NCI-H2196 treated with DMSO at 0.1 percent for 48 hours (cell line): ENCODE data around the gene CORO1C.
"Not testable (repeated sequence)": the region's sequence is repeated elsewhere in the genome, so short reads cannot be mapped to it uniquely, and the experiment has no call there.

Experiments
- DNase-seq: peaks from one replicate; lab custom pipeline; 2025; ENCODE audit not compliant: unreplicated experiment; lab: John Stamatoyannopoulos, UW

The CORO1C gene

DNA sequence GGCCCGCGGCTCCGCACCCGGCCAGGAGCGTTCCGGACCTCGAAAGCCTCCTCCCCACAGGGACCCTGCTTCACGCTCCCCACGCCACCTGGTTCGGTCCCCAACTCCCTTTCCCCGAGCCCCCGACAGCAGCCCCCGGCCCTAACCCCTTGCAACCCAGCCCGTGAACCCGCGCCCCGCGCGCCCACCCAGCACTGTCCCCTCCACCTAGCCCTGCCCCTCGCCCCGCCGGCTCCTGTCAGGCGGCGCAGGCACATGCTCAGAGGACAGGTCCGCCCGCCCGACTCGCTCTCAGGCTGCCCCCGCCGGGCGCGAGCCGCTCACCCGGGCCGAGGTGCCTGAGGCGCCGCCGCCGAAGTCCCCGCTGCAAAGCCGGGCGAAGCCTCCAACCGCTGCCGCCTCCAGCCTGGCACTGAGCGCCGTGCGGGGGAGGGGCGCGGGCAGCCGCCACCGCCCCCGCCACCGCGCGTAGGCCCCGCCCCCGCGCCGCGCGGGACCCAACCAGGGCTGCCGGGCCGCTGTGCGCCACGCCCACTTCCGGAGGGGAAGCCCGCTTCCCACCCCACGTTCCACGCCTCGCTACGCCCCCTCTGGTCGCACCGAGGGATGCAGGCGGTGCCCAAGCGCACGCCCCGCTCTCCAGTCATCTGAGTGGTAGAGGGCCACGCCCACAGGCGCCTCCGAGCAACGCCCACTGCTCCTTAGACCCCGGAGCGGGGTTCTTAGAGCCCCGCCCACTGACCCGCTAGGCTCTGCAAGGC lies at the start of gene CORO1C:
Gene CORO1C (minus strand): TSS at position 414 of the 761 bp plus-strand sequence. CDS start 30,200 bp downstream, outside the sequence.
- DNase-seq: peak; percentile 94

DNA sequence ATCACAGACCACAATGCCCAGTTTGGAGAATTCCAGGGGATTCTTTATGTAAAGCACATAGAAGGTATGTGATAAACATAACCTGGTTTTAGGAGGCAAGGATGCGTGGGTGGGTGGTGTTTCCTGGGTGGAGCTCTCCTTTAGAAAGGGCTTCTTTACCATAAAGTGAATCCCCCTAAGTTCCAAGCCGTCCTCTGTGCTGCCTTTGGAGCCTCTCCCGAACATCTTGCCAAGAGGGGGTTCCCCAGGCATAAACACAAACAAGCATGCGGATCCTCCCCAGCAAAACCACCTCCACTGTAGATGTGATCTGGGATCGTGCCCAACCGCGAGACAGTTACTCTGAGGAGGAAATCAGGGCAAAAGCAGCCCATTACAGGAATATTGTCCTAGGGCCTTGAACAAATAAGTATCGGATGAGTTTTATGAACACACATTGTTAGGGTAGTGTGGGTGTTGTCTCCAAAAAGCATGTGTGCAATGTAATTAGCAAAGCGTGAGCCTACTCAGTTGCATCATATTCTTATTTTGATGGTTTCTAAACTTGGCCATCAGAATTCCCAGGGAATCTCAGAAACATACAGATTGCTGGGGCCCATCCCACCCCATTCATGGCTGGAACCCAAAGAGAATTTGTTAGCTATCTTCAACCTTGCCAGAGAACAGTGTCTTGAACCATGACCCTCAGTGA lies 48.8 kb upstream of the CORO1C start:
- DNase-seq: no peak

DNA sequence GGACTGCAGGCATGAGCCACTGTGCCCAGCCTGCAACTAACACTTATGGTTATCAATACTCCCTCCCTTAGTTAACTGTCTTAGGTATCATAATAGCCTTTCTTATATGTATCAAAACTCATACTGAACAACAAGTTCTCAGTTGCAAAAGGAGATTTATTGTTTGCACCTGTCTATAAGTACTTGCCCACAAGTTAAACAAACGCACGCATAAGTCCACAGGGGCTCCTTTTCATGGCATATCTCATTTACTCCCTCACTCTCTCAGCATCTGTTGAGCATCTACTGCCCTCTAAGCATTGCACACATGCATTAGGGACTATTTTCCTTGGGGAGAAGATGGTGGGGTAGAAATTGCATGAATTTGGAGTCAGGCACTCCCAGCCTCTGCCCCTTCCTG lies 46.7 kb upstream of the CORO1C start:
- no peak for DNase-seq

DNA sequence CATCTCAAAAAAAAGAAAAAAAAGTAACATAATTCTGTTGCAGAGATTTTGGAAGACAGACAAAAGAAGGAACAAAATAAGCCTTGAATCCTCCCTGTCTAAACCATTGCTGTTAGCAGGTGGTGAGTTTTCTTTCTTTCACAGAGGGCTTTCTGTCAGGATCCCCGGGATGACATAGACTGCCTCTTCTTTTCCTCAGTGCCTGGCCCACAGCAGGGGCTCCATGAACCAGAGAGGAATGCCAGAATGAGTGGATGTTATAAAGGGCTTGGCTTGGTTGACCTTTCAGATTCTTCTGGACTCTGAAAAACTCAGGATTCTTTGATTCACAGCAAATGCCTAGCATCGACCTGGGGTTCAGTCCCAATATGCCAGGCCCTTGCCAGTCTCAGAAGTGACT lies 45.8 kb upstream of the CORO1C start:
- no peak for DNase-seq

DNA sequence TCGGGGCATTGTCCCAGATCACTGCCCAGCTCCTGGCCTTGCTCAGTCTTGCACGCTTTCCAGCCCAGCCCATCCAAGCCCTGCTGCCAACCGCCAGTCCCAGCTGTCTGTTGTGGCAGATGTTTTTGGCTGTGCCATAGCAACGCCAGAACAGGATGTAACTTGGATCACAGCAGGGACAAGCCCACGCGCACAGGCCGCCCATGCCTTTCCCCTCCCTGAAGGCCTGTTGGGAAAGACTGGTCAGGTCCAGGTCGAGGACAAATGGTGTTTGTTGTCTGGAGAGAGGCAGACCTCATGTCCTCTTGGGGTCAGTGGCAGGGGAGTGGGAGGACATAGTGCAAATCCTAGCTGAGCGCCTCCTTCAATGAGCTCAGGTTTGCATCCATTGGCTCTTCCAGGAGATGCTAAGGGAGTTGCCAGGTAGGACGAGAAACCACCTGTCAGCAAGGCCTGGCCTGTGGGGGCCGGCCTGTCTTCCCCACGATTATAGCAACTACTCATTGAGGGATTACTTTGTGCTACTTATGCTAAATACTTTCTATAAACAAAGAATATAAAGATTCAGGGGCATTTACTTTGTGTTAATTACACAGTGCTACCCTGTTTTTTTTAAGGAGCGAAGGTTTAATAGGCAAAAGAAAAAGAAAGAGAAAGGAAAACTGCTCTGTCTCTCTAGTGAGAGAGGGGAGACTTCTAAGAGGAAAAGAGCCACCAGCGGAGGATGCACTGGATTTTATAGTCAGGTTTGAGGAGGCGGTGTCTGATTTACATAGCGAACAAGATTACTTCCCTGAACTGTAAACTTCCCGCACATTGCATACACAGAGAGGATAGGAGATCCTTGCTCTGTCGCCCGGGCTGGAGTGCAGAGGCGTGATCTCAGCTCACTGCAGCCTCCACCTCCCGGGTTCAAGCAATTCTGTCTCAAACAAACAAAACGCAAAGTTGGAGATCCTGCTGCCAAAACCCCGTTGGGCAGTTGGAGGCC lies 42.8 kb upstream of the CORO1C start:
- DNase-seq: peak; percentile 90

DNA sequence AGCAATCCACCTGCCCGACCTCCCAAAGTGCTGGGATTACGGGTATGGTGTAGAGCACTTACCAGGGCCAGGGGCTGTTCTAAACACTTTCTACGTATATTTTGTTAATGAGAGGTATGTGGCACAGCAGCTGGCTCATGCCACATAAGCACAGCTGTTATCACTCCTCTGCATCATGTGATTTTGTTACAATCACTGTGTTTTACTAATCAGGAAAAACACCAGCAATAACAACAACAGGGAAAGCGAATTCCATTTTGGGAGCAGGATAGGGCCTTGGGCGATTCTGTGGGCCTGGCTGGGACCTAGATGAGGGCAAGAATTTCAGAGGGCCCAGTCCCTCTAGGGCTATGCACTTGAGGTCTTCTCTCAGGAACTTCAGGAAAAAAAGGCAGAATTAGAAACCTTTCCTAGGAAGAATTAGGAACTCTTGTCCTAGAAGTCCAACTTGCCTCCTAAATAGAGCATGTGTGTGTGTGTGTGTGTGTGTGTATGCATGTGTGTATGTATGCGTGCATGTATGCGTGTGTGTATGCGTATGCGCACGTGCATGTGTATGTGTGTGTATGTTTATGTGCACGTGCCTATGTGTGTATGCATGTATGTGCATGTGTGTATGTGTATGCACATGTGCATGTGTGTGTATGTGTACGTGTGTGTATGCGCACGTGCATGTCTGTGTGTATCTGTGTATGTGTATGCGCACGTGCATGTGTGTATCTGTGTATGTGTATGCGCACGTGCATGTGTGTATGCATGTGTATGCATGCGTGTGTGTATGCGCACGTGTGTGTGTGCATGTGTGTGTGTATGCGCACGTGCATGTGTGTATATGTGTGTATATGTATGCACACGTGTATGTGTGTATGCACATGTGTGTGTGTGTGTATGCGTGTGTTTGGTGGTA lies 41.8 kb upstream of the CORO1C start:
- DNase-seq: no peak

DNA sequence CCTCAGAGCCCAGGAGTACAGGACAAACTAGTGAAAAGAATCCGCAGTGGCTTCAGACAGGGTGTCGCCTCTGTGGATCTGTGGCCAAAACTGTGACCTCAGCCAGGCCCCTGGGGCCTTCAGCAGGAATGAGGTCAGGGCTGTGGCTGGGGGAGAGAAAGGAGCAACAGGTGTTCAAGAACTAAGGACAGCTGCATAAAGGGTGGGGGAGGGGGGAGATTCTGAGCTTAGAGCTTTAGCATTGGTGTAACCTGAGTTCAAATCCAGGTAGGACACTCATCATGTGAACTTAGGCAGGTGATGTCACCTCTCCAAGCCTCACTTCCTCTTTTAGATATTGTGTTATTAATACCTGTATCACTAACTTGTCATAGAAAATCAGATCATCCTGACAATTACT lies 40.9 kb upstream of the CORO1C start:
- DNase-seq: peak; percentile 64

DNA sequence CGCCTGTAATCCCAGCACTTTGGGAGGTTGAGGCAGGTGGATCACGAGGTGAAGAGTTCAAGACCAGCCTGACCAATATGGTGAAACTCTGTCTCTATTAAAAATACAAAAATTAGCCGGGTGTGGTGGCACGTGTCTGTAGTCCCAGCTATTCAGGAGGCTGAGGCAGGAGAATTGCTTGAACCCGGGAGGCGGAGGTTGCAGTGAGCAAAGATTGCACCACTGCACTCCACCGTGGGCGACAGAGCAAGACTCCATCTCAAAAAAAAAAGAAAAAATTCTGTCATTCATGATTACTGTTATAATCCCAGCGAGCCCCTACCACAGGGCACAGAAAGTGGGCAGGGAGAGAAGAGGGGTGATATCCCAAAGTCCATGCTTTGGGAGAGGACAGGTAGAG lies 40.5 kb upstream of the CORO1C start:
- not testable (repeated sequence) for DNase-seq

DNA sequence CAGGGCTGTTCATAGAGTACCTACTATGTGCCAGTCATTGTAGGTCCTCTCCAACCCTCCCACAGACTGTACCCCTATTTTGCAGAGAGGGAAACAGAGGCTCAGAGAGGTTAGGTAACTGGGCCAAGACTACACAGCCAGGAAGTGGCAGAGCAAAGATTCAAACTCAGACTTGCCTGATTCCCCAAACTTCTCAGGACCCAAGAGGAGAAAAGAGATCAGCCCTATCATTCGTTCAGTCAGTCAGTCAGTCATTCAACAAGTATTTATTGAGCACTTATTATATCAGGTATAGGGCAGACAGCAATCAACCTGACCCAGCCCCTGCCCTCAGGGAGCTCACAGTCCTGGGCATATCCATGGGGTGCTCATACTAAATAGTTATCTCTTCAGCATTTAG lies 39.6 kb upstream of the CORO1C start:
- DNase-seq: no peak

DNA sequence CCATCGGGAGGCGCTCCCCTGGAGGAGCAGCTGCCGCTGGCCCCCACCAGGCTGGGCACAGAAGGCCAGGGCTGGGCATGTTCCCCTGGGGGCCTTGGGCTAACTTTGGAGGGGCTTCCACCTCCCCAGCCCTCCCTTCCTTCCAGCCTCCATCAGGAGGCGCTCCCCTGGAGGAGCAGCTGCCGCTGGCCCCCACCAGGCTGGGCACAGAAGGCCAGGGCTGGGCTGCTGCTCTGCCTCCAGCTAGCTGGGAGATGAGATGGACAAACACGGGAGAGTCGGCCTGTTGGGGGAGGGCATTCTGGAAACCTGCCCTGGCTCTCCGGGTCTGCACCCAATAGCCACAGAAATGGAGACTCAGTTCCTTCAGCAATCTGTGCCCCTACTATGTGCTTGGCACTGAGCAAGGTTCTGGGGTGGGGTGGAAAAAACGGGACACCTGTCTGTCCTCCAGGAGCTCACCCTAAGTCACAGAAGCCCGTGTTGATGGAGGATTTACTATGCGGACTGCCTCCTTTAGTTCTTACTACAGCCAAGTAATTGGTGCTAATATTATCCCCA lies 39.0 kb upstream of the CORO1C start:
- no peak for DNase-seq

DNA sequence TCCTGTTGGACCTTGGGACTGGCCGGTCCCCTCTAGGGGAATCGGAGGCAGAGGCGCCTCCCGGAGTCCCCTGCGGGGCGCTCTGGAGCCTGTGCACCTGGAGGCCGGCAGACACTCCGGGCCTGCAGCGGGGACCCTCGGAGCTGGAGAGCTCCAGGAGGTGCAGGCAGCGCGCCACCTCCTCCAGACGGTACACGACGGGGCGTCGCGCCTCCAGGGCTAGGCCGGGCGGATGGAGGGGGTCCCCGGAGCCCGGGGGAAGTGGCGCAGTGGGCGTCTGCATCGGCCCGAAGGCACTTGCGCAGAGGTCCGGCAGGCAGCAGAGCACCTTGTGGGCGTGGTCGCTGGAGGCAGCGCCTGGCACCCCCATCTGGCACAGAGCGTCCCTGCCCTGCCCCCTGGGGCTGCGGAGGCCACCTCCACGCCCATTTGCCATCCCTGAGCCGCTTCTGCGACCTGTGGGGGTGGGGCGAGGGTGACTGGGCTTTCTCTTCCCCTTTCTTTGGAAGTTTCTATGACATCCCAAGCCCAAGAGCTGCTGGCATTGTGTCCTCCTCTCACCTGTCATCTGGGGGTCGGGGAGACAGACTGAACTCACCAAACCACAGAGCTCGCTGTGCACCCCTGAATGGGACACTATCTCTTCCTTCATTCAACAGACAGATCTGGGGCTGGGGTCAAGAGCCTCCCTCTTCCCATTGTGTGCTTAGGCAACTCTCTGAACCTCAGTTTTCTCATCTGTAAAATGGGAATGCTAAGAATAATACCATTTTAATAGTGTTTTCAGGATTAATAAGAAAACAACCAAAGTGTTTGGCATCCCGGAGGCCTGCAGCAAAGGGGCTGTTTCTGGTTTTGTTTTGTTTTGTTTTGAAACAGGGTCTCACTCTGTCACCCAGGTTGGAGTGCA lies 37.5 kb upstream of the CORO1C start:
- no peak for DNase-seq

DNA sequence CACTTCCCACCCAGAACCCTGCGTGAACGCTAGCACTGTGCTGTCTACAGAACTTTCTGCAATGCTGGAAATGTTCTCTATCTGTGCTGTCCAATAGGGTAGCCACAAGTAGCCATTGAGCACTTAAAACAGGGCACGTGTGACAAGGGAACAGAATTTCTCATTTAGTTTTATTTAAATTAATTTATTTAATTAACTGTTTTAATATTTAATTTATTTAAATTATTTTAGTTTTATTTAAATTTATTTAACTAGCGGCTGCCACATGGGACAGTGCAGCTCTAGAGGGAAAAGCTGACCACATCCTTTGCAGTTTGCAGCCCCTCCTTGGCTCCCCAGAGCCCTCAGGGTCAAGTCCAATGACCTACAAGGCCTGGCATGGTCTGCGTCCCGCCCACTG lies 35.0 kb upstream of the CORO1C start:
- DNase-seq: no peak

DNA sequence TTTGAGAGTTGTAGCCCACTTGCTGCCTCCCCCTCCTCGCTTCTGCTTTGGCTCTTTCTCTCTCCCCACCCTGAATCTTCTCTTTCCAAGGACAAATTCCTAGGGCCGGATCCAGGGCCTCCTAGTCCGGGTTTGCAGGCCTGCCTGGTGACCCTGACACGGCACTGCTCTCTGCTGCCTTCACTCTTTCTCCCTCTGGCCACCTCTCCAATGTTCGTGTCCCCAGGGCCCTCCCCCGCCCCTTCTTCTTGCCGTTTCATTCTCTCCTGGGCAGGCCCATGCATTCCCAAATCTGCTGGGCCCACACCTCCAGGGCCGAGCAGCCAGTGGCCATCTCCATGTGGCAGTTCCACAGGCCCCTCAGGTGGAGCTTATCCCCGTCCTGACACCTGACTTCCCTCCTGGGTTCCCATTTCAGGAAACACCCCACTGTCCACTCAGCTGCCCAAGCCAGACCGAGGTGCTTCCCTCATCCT lies 34.0 kb upstream of the CORO1C start:
- no peak for DNase-seq

DNA sequence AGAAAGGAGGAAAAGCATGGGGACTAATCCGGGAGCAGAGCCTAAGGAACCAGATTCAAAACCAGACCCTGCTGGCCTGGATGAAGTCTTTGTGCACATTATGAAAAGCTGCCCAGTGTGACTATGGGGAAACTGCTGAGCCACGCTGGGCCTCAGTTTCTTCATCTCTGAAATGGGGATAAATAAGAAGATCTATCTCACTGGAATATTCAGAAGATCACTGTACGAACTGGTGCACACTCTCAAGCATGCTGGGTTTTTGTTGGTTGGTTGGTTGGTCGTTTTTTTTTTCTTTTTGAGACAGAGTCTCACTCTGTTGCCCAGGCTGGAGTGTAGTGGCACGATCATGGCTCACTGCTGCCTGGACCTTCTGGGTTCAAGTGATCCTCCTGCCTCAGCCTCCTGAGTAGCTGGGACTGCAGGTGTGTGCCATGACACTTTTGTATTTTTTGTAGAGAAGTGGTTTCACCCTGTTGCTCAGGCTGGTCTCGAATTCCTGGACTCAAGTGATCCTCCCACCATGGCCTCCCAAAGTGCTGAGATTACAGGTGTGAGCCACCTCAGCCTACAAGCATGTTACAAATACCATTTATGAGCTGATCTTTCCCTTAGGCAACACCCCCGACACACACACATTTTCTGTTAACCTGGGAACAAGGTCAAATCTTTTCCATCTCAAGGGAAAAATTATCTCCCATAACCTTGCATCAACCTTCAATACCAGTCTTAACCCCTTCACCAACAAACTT lies 33.4 kb upstream of the CORO1C start:
- no peak for DNase-seq

DNA sequence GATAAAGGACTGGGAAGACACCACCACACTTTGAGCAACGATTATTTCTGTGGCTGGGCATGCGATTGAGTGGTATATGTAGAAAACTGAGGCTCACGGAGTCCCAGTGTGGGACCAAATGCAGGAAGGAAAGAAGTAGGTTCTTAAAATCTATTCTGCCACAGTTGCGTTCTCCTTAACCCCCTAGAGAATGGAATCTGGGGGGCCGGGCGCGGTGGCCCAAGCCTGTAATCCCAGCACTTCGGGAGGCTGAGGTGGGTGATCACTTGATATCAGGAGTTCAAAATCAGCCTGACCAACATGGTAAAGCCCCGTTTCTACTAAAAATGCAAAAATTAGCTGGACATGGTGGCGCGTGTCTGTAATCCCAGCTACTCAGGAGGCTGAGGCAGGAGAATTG lies 29.9 kb upstream of the CORO1C start:
- DNase-seq: no peak

DNA sequence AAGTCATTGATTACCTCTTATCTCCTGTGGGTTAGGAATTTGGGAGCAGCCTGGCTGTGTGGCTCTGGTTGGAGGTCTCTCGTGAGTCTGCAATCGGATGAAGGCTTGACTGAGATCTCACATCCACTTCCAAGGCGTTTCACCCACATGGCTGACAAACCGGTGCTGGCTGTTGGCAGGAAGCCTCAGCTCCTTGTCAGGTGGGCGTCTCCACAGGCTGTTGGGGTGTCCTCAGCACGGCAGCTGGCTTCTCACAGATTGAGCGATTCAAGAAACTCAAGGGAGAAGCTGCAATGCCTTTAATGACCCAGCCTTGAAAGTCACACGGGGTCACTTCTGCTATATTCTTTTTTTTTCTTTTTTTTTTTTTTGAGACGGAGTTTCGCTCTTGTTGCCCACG lies 28.6 kb upstream of the CORO1C start:
- no peak for DNase-seq

DNA sequence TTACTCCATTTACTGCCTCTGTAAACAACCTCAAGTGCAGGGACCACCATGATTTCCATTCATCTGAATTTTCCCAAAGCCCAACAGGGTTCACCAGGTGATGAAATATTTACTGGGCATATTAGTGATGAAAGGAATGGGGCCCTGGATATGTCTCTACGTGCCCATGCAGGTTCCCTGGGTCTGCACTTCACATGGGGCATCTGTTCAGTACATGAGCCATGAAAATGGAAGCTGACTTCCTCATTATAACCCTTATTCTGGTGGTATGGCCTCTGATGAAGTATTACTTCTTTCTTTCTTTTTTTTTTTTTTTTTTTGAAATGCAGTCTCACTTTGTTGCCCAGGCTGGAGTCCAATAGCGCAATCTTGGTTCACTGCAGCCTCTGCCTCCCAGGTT lies 26.5 kb upstream of the CORO1C start:
- no peak for DNase-seq

DNA sequence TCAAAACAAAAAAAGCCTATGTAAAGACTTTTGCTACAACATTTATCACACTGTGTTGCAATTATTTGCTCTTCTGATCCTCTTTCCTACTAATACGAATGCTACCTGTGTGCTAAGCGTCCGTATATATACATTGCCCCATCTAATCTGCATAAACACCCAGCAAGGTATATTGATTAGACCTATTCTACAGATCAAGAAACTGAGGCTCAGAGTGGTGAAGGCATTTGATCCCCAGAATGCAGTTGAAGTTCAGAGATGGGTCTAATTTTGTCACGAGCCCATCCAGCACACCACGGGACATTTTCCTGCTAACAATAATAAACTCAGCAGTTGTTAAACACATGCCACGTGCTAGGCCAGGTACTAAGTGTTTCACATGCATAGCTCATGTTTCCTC lies 25.1 kb upstream of the CORO1C start:
- DNase-seq: no peak
